GM19397 (cell line): ENCODE results near the gene NME3.

Experiments used
- ATAC-seq: cut with Tn5 transposase; IDR thresholded peaks from one replicate; pipeline ENCODE4 v1.9.1; 2021; ENCODE audit warnings: mild to moderate bottlenecking, moderate library complexity; ENCODE audit not compliant: unreplicated experiment

Gene NME3

DNA sequence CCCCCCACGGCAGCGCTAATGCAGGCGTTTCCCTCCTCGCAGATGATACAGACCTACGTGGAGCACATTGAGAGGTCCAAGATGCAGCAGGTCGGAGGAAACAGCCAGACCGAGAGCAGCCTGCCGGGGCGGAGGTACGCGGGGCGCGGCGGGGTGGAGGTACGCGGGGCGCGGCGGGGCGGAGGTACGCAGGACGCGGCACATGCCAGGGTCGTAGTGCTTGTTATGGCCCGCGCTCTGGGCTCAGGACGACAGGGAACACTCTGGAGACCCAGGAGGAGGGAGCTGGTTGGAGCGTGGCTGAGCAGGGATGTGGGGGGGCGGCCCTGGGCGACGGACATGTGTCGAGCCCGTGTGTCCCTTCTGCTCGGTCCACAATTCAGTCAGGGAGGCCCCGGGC lies 41.9 kb downstream of the NME3 start:
- ATAC-seq, result no peak

DNA sequence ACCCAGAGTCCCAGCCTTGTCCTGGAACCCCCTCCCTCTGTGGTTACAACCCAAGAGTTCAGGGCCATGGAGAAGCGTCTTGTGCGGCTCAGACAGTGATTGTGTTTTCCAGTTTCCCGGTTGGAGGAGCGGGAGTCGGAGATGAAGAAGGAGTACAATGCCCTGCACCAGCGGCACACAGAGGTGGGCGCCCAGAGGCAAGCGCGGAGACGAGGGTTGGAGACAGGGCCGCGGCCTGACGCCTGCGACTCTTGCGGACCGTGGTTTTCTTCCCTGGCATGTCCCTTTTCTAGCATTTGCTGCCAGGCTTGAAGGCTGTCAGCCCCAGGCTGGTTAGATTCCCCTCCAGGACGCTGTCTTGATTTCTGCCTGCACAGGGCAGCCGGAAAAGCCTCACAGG lies 42.3 kb downstream of the NME3 start:
- no peak for ATAC-seq

- ATAC-seq, result no peak
Observed at GRCh38 chr16:1727651-1728624, 43.4 kb downstream of the NME3 start.

- ATAC-seq, result no peak
Observed at GRCh38 chr16:1726661-1727502, 44.5 kb downstream of the NME3 start.

DNA sequence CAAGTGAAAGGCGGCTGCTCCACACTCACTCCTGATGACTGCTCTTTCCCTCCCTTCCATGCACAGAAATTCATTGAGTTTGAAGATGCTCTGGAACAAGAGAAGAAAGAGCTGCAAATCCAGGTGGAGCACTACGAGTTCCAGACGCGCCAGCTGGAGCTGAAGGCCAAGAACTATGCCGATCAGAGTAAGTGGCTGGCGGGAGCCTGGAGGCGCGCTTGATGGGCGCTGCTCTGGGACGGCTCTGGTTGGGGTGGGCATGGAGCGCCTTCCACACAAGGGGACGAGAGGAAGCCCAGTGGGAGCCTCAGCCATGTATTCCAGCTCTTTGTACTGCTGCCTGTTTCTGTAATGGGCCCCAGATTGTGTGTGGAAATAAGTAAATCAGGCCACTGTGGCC lies 46.9 kb downstream of the NME3 start:
- no peak for ATAC-seq

DNA sequence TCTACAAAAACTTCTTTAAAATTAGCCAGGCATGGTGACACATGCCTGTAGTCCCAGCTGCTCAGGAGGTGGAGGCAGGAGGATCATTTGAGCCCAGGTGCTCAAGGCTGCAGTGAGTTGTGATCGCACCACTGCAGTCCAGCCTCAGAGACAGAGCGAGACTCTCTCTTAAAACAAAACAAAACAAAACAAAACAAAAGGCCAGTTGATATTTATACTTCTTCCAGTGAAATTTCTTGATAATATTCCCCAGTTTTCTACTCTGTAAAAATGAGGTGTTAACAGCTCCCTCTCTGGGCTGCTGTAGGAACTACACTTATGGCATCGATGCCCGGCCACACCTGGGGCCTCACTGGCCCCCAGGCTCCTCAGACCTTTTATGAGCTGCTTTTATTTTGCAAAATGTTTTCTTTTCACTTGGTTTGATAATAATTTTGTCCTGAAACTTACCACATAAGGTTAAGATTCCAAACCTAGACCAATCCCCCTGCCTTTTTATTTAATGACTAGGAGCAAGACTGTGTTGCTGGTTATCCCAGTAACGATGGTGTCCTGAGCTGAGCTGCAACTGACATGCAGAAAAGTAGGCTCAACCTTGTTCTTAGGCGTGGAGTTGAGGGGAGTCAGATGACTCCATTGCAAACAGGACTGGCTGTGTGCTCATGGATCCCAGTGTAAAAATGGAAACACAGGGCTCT lies 47.7 kb downstream of the NME3 start:
- no peak for ATAC-seq

GRCh38 chr16:1721372-1721771 lies 50.0 kb downstream of the NME3 start:
- ATAC-seq, result no peak
